ENCODE measurements around the gene CDH8. TPM values are rescaled to one million over a fixed set of nuclear protein-coding genes. Genes with fewer than 3 reads are reported as not detected.

Gene CDH8
- total RNA-seq, 4 donors from 2014 or later: not detected

- no peaks in the 10 kb centered on the region for H3K36me3 ChIP-seq
- no peak overlapping the region for H3K27ac ChIP-seq
- TF ChIP-seq POLR2A (IDR thresholded peaks at IDR 0.05) (no peak), CTCF (IDR thresholded peaks at IDR 0.05) (no peak)
- no peaks in the 10 kb centered on the region for H3K27me3 ChIP-seq
- no peaks in the 10 kb centered on the region for H3K4me1 ChIP-seq
- 56 to 59% methylated on average over 4 of the region's 4 CpGs for WGBS, 2 donors
- DNase-seq: no peak
- intact Hi-C loops (cut with DNase I): no loop called here
- no peak overlapping the region for H3K4me3 ChIP-seq (replicated peaks in 1 of 3)
- H3K9me3 ChIP-seq: no peaks in the 10 kb centered on the region
Measured at GRCh38 chr16:61969077-61969382, 67.2 kb downstream of the CDH8 start.

GRCh38 chr16:61968242-61969076 is 67.8 kb downstream of the CDH8 start:
- intact Hi-C loops (cut with DNase I): no loop called here
- Histone ChIP-seq H3K36me3 (no peaks in the 10 kb centered on the region), H3K4me1 (no peaks in the 10 kb centered on the region), H3K4me3 (replicated peaks in 1 of 3) (no peak overlapping the region), H3K27ac (no peak overlapping the region), H3K9me3 (no peaks in the 10 kb centered on the region), H3K27me3 (no peaks in the 10 kb centered on the region)
- 43 to 54% methylated on average over 7 of the region's 7 CpGs for WGBS, 2 donors
- TF ChIP-seq CTCF (IDR thresholded peaks at IDR 0.05) (no peak), POLR2A (IDR thresholded peaks at IDR 0.05) (no peak)
- DNase-seq: no peak

- no peak for DNase-seq
- Histone ChIP-seq H3K9me3 (no peaks in the 10 kb centered on the region), H3K27me3 (no peaks in the 10 kb centered on the region), H3K4me1 (no peaks in the 10 kb centered on the region), H3K36me3 (no peaks in the 10 kb centered on the region), H3K4me3 (replicated peaks in 1 of 3) (no peak overlapping the region), H3K27ac (no peak overlapping the region)
- intact Hi-C loops (cut with DNase I): no loop called here
- no peak for TF ChIP-seq CTCF (IDR thresholded peaks at IDR 0.05)
- no peak for TF ChIP-seq POLR2A (IDR thresholded peaks at IDR 0.05)
- 41 to 44% methylated on average over 8 of the region's 8 CpGs for WGBS, 2 donors
Measured at GRCh38 chr16:61957075-61957855, 79.0 kb downstream of the CDH8 start.

GRCh38 chr16:61952841-61953240 is 83.4 kb downstream of the CDH8 start:
- intact Hi-C loops (cut with DNase I): no loop called here
- Histone ChIP-seq H3K36me3 (no peaks in the 10 kb centered on the region), H3K9me3 (no peaks in the 10 kb centered on the region), H3K4me3 (replicated peaks in 1 of 3) (no peak overlapping the region), H3K27ac (no peak overlapping the region), H3K4me1 (no peaks in the 10 kb centered on the region), H3K27me3 (no peaks in the 10 kb centered on the region)
- TF ChIP-seq CTCF (IDR thresholded peaks at IDR 0.05) (no peak), POLR2A (IDR thresholded peaks at IDR 0.05) (no peak)
- DNase-seq: no peak
- 45 to 71% methylated on average over 1 of the region's 1 CpG for WGBS, 2 donors

- 41 to 55% methylated on average over 3 of the region's 3 CpGs for WGBS, 2 donors
- TF ChIP-seq POLR2A (IDR thresholded peaks at IDR 0.05): no peak
- TF ChIP-seq CTCF (IDR thresholded peaks at IDR 0.05): no peak
- no peaks in the 10 kb centered on the region for H3K4me1 ChIP-seq
Measured at GRCh38 chr16:61948414-61948813, 87.8 kb downstream of the CDH8 start.

More at GRCh38 chr16:61948414-61948813, 87.8 kb downstream of the CDH8 start:
- H3K27me3 ChIP-seq: no peaks in the 10 kb centered on the region
- intact Hi-C loops (cut with DNase I): no loop called here
- no peak overlapping the region for H3K27ac ChIP-seq
- no peak for DNase-seq
- H3K36me3 ChIP-seq: no peaks in the 10 kb centered on the region
- no peaks in the 10 kb centered on the region for H3K9me3 ChIP-seq
- H3K4me3 ChIP-seq (replicated peaks in 1 of 3): no peak overlapping the region

Data from thyroid gland (tissue), 4 donors.